ENCODE data around the gene TOMM40L.

- TF ChIP-seq CTCF (IDR thresholded peaks at IDR 0.05; ENCODE audit: low read length) (no peak), EZH2 (IDR thresholded peaks at IDR 0.05; ENCODE audit: borderline replicate concordance, low read length) (no peak)
Measured at GRCh38 chr1:161250829-161251228, 25.0 kb downstream of the TOMM40L start.
